Gastroesophageal sphincter (tissue), 3 donors: Measurements from ENCODE around the gene POP4.

Experiments used
- CTCF ChIP-seq, 4 experiments: fragments of 200-600 bp in 2 of 4; fragments of 450-650 bp in 2 of 4; sonication (generic) in 1 of 4; IDR thresholded peaks; one replicate each; pipeline ENCODE4 v1.5.1; 2017 to 2019; ENCODE audit warnings: antibody characterized with exemption in 4 of 4, mild to moderate bottlenecking in 2 of 4, moderate library complexity in 2 of 4
- EP300 ChIP-seq: sonication (generic); formaldehyde crosslinking; IDR thresholded peaks from one replicate; pipeline ENCODE4 v1.6.1; 2017; ENCODE audit warnings: antibody characterized with exemption, mild to moderate bottlenecking
- POLR2A ChIP-seq, 2 donors: fragments of 450-650 bp; IDR thresholded peaks; one replicate each; pipeline ENCODE4 v1.6.1; 2017; ENCODE audit warnings: antibody characterized with exemption in 2 of 2, mild to moderate bottlenecking in 2 of 2, moderate library complexity in 1 of 2
- POLR2AphosphoS5 ChIP-seq: sonication (generic); formaldehyde crosslinking; IDR thresholded peaks from one replicate; pipeline ENCODE4 v1.6.1; 2017; ENCODE audit warnings: antibody characterized with exemption

- TF ChIP-seq CTCF (IDR thresholded peaks at IDR 0.05), result no peak
- TF ChIP-seq POLR2A (IDR thresholded peaks at IDR 0.05), result no peak
- no peak for TF ChIP-seq EP300
- TF ChIP-seq POLR2AphosphoS5, result no peak
Observed at GRCh38 chr19:29578349-29578748, 27.7 kb upstream of the POP4 start.
